NCI-H1694 treated with DMSO at 0.1 percent for 48 hours (cell line): ENCODE data around the gene TUBG1.
"Not testable (repeated sequence)": the region's sequence is repeated elsewhere in the genome, so short reads cannot be mapped to it uniquely, and the experiment has no call there.

ENCODE experiments used
- DNase-seq: peaks from one replicate; lab custom pipeline; 2025; lab: John Stamatoyannopoulos, UW

TUBG1 gene

DNA sequence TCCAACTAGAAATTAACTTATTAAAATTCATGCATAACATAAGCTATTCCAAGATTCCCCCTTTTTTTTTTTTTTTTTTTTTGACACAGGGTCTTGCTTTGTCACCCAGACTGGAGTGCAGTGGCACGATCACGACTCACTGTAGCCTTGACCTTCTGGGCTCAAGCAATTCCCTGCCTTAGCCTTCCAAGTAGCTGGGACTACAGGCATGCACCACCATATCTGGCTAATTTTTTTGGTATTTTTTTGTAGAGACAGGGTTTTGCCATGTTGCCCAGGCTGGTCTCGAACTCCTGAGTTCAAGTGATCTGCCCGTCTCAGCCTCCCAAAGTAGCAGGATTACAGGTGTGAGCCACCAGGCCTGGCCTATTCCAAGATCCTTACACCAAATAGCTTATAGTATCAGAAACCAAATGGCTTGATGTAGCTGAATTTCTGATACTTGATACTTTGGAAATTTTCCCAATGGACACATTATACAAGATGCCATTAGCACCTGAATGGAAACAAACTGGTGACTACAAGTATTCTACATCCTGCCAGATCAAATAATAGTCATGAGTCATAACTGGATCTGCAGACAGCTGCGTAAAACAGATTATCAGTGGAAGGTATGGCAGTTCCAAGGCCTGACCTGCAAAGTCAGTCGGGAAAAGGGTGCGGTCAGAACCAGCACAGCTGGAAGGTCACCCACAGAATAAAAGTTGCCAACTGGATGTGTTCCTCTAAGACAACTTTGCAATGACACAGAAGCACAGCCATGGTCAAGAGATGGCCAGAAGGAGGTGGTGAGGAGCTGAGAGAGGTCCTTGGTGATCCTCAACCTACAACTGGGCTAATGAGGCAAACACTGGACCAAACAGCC lies 14.5 kb downstream of the TUBG1 start:
- DNase-seq = no peak

DNA sequence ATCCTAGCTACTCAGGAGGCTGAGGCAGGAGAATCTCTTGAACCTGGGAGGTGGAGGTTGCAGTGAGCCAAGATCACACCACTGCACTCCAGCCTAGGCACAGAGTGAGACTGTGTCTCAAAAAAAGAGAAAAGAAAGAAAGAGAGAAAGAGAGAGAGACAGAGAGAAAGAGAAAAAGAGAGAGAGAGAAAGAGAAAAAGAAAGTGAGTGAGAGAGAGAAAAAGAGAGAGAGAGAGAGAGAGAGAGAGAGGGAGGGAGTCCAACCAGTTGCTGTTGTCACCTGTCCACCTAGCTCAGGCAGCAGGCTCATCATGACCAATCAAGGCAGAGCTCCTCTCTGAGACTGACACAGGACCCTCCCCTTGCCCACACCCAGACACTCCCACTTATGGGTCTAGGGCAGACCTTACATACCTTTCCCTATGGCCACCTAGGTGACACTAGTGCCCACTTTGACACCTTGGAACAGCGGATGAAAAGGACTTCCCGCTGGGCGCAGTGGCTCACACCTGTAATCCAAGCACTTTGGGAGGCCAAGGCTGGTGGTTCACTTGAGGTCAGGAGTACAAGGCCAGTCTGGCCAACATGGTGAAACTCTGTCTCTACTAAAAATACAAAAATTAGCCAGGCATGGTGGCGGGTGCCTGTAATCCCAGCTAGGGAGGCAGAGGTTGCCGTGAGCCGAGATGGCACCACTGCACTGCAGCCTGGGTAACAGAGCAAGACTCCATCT lies 17.7 kb downstream of the TUBG1 start:
- not testable (repeated sequence) for DNase-seq

DNA sequence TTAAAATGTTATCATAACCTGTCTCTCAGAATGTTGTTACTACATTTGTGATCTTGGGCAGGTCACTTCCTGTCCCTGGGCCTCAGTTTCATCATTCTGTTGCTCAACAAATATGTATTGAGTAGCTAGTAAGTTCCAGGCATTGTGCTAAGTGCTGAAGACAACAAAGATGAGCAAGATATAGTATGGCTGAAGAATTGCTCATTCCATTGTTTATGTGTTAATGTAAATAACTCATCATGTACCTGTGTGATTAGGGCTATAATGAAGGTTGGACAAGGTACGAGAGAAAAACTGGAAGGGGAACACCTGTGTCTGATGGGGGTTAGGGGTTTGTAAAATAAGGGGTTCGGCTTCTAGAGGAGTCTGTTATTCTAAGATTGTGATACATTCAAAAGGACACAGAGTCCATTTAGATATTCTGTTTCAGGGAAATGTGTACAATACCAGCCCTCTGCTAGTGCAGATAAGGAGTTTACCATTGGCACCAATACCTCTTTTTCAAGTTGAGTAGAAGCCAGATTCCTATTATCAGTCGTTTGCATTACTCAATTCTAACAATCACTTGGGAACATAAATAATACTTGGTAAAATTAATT lies 20.0 kb downstream of the TUBG1 start:
- no peak for DNase-seq

DNA sequence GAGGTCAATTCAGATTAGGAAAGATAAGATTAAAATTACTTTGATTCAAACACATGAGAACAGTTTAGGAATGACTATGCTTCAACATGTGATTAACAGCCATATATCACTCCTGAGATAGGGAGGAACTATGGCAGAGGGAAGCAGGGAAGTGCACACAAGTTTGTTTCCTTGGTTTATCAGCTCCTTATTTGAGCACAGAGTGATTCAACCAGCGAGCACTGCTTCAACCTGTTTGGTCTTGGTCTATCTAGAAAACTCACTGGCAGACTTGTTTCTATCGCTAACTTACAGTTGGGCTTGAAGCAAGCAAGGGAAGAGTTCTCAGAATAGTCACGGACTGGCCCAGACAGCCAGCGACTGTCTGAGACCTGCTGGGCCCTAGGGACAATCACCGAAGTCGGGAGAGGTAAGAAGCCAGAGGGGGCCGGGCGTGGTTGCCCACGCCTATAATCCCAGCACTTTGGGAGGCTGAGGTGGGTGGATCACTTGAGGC lies 23.5 kb downstream of the TUBG1 start:
- no peak for DNase-seq

DNA sequence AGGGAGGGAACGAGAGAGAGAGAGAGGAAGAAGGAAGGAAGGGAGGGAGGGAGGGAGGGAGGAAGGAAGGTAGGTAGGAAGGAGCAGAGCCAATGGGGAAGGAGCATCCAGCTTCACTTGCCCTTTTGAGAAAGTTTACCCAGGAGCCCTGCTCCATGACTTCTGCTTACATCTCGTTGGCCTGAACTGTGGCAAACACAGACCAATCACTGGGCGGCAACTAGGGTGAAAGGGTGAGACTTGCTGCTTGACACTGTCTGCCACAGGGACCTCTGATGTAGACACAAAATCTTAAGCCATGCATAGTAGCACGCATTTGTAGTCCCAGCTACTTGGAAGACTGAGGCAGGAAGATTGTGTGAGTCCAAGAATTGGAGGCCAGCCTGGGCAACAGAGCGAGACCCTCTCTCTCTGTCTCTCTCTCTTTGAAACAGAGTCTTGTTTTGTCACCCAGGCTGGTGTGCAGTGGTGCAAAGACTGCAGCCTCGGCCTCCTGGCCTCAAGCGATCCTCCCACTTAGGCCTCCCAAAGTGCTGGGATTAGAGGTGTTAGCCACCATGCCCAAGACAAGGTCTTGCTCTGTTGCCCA lies 30.1 kb downstream of the TUBG1 start:
- DNase-seq = no peak

DNA sequence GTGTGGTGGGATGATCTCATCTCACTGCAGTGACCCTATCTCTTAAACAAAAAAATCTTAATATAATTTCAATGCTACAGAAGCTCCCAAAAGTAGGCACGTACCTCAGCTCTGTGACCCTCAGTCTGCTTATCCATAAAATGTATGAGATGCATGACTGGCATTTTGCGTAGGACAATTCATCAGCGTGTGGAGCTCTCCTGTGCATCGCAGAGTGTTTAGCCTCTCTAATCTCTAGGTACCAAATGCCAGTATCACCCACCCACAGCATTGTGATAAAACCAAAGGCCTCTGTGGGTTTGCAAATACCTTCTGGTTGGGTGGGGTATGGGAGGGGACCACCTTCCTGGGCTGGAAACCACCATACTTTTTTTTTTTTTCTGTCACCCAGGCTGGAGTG lies 30.6 kb downstream of the TUBG1 start:
- DNase-seq = no peak

DNA sequence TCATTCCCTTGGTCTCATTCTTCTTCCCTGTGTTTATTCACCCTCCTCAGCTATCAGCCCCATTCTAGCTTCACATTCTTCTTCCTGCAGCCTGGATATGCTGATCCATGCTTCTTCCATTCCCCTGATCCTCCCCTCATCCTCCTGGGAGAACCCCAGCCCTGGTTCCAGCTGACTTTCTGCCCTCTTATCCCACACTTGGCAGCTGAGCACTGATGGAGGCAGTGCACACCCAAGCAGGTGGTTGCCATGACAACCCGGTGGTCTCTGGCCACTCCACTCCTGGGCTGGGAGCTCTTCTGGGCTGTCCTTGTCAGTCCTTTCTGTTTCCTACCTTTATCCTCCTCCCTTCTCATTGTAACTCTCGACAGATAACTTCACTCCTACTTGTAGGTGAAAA lies 32.9 kb downstream of the TUBG1 start:
- no peak for DNase-seq

DNA sequence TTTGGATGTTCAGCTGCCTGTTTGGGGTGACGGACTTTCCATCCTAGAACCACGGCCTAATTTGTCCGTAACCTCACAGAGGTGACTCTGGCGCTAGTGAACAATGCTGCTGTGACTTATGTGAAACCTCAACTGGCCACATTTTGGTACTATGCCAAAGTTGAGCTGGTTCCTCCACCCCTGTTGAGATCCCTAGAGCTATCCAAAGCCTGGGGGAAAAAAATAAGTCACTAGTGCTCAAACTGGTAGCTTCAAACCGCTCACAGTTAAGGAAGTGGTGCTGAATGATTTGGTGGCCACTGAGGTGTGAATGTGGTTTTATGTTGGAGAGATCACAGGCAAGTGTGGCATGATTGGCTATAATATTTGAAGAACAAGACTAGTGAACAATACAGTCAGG lies 38.3 kb downstream of the TUBG1 start:
- no peak for DNase-seq

DNA sequence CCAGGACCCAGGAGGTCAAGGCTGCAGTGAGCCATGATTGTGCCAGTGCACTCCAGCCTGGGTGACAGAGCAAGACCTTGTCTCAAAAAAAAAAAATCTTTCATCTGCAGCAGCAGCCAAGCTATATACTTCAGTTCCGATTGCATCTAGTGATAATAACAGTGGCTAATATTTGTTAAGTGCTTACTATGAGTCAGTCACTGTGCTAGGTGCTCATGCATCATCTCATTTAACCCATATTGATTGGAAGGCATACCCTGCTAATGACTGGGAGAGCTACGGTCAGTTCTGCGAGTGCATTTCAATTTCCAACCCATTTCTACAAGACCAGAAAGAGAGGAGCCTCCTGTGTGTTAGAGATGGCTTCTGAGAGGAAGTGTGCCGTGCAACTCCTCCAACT lies 41.9 kb downstream of the TUBG1 start:
- no peak for DNase-seq

DNA sequence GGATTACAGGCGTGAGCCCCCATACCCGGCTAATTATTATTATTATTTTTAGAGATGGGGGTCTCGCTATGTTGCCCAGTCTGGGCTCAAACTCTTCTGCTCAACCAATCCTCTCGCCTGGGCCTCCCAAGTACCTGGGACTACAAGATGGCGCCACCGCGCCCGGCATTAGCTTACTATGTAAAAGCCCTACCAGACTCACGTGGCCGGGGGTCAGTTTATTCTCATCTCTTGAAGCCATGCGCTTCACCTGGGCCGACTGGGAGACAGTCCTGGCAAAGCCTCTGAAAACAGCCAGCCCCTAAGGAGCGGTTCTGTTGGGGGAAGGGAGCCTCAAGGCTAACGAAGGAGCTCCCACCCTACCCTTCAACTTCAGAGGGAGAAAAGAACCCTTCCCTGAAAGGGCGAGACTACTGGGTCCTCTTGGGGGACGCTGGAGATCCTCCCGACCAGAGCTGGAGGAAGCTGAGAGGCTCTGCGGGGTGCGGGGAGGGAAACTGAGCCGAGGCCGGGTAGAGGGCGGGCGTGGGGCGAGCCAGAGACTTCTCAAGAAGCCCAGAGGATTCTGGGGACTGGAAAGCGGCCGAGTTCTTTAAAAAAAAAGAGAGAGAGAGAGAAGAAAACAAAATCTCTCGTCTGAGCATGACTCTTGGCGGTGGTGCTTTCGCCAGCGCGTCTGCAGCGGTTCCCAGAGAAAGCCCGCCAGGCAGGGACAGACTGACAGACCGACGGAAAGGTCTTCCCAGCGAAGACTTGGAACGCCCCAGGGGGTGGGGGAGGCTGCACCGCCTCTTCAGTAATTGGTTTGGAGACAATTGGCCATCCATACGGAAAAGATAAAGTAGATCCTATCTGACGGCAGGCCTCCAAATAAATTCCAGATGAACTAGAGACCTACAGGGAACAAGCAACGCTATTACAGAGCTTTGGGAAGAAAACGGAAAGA lies 44.0 kb downstream of the TUBG1 start:
- DNase-seq = no peak

DNA sequence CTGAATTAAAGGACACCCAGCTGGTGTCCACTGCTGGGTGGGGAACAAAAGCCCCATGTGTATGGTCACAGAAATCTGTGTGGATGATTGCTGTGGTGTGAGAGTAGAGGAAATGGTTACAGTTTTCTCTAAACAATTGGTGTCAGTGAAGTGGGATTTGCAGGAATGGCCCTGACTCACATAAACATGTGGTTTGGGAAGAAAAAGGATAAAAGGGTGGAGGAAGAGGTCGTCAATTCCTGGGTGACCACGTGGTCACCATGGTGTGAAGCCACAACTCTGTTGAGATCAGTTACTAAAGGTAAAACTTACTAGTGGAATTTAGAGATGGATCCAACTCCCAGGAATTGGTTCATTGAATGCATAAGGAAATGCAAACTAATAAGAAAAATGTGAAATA lies 46.0 kb downstream of the TUBG1 start:
- DNase-seq = no peak

DNA sequence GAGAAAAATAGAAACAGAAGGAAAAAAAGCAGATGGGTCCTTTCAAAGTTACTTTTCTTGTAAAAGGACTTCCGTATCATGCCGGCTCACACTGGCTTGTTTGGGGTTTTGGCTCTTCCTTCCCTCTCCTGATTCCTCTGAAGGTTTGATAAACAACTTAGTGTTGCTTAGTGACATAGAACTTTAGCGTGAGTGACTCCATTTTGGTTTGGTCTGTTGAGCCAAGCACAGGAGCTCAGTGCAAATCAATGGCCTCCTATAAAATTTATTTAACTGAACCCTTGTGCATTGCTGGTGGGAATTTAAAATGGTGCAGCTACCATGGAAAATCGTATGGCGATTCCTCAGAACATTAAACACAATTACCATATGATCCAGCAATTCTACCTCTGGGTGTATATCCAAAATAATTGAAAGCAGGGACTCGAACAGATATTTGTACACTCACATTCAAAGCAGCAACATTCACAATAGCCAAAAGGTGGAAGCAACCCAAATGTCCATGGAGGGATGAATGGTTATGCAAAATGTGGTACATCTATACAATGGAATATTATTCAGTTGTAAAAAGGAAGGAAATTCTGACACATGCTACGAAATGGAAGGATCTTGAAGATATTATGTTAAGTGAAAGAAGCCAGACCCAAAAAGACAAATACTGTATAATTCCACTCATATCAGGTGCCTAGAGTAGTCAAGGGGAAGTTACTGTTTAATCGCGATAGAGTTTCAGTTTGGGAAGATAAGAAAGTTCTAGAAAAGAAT lies 48.5 kb downstream of the TUBG1 start:
- no peak for DNase-seq

DNA sequence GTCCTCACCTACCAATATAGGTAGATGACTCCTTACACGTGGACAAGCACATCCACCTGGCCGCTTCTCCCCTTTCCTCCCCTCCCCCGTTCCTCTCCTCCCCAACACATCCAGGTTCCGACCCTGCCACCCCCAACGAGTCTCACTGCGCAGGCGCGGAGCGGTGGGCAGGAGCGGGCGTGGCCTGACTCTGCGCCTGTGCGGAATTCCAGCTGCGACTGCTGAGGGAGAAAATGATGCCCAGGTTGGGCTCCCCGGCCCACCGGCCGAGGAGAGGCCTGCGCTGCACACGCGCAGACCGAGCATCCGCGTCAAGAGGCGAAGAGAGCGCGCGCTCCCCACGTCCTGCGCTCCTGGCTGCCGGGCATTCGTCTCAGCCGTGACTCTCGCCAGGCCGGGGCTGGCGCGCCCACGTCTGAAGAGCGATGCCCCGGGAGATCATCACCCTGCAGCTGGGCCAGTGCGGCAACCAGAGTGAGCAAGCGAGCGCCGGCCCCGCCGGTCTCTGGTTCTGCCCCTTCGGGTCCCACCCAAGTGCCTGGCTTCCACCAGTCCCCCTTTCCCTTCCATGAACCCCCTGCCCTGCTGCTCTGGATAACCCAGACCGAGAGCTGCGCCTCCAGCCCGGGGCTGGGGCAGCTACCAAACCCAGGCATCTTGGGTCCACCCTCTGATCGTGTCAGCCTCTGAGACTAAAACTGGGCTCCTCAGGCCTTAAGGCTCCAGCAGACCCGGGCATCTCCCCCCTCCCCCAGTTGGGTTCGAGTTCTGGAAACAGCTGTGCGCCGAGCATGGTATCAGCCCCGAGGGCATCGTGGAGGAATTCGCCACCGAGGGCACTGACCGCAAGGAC lies 49.8 kb downstream of the TUBG1 start, which contains the start of gene TUBG2:
Gene TUBG2 (plus strand): TSS at position 206 of the 853 bp plus-strand sequence. CDS start 220 bp downstream, at position 426.
- peak; percentile 90 for DNase-seq

DNA sequence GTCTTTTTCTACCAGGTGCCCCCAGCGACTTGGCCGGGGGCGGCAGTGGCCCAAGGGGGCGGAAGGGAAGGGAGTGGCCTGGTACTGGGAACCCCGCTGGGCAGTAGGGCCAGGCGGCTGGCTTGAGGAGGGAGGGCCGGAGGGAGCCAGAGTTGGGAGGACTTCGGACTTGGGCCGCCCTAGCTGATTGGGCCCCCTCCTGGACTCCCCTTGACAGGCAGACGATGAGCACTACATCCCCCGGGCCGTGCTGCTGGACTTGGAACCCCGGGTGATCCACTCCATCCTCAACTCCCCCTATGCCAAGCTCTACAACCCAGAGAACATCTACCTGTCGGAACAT lies 50.4 kb downstream of the TUBG1 start:
- DNase-seq = not testable (repeated sequence)

DNA sequence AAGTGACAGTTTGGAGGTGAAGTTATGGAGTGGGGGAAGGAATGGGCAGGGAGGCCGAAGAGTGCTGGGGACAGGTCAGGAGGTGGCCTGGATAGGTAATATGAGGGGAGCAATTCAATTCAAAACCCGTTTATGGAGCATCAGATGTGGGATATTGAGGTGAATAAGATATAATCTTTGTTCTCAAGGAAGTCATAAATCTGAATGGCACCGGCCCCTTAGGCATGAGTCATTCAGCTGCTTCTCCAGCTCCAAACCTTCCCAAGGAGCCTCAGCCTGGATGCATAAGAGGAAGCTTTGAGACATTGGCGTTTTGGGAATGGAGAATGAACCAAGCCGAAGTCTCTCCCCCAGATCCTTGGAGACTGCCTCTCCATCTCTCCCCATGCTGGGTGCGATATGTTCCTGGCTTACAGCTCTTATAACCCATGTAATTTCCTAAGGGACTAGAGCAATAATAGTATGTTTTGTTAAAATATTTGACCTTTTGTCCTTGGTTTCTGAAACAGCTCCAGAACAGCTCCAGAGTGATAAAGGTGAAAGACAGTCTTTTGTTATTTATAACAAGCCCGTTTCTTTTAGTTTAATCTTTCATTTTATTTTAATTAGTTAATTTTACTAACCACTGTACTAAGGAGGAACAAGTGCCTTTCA lies 51.3 kb downstream of the TUBG1 start:
- DNase-seq = no peak
